K562 (cell line): ENCODE results near the gene TXK. TPM values are rescaled to one million over a fixed set of nuclear protein-coding genes. Genes with fewer than 3 reads are reported as not detected.

Experiments used
- CBFA2T3 ChIP-seq: fragments of 450-650 bp; IDR thresholded peaks from 2 replicates; pipeline ENCODE4 v1.6.1; 2017
- CTBP1 ChIP-seq: fragments of 450-650 bp; IDR thresholded peaks from 2 replicates; pipeline ENCODE4 v1.6.1; 2016; ENCODE audit warnings: borderline replicate concordance
- L3MBTL2 ChIP-seq: fragments of 450-650 bp; IDR thresholded peaks from 2 replicates; pipeline ENCODE4 v1.6.1; 2016; ENCODE audit warnings: mild to moderate bottlenecking, moderate library complexity
- MAFG ChIP-seq: fragments of 450-650 bp; conservative IDR thresholded peaks from 2 replicates; pipeline ENCODE4 v1.6.1; 2016; ENCODE audit warnings: missing genetic modification characterization, missing compliant biosample characterization
- MTA2 ChIP-seq: fragments of 450-650 bp; IDR thresholded peaks from 2 replicates; pipeline ENCODE4 v1.6.1; 2016; ENCODE audit warnings: low read depth
- SMARCA4 ChIP-seq: fragments of 450-650 bp; IDR thresholded peaks from 2 replicates; pipeline ENCODE4 v1.6.1; 2016
- XRCC5 ChIP-seq: fragments of 200-400 bp; formaldehyde crosslinking; IDR thresholded peaks from 2 replicates; pipeline ENCODE4 v1.6.1; 2017; ENCODE audit warnings: low read depth, mild to moderate bottlenecking, low read length
- YY1 ChIP-seq, 3 experiments: IDR thresholded peaks; 2 replicates each; pipeline ENCODE4 v1.6.1; 2011; ENCODE audit warnings: low read length in 2 of 3, mild to moderate bottlenecking in 2 of 3, moderate library complexity in 2 of 3, borderline replicate concordance in 1 of 3, control low read depth in 1 of 3, low read depth in 1 of 3; ENCODE audit not compliant: insufficient read depth in 3 of 3, insufficient replicate concordance in 2 of 3, control insufficient read depth in 1 of 3, insufficient read length in 1 of 3; ENCODE audit errors: extremely low read depth in 1 of 3
- ZFP36 ChIP-seq: fragments of 150-350 bp; IDR thresholded peaks from 2 replicates; pipeline ENCODE4 v1.6.1; 2018; ENCODE audit warnings: low read length, low read depth; ENCODE audit not compliant: partially characterized antibody
- ZNF436 ChIP-seq: fragments of 250-450, 450-650 bp; sonication (Bioruptor Pico); formaldehyde crosslinking; IDR thresholded peaks from 2 replicates; pipeline ENCODE4 v1.7.0; 2020; ENCODE audit warnings: mild to moderate bottlenecking
- ZNF830 ChIP-seq: fragments of 250-450 bp; sonication (Bioruptor Pico); IDR thresholded peaks from 2 replicates; pipeline ENCODE4 v1.5.0; 2021; ENCODE audit warnings: mild to moderate bottlenecking
- polyA plus RNA-seq, 8 experiments: library from polyadenylated mRNA; depleted of rRNA in 4 of 8; stranded (reverse) in 5 of 8; unstranded in 3 of 8; fragments of >200 nt; fragmentation: Nextera tagmentation in 2 of 8; fragmentation: Illumina TruSeq in 1 of 8; extraction: Ambion mirVana in 2 of 8; extraction: Trizol in 1 of 8; gene quantifications; 2 replicates each; pipeline versions ENCODE4 v1.2.1 to v1.2.3, GENCODE V29; 2011 to 2014; ENCODE audit warnings: inconsistent platforms in 1 of 8, missing spikeins in 1 of 8
- total RNA-seq, 7 experiments: library from RNA; depleted of rRNA in 6 of 7; stranded (reverse); fragments of >200 nt in 6 of 7; fragmentation: Illumina TruSeq in 2 of 7; extraction: Trizol in 2 of 7; gene quantifications; 2 replicates each; pipeline versions ENCODE4 v1.2.1 to v1.2.3, GENCODE V29; 2011 to 2021; ENCODE audit warnings: low replicate concordance in 1 of 7
- TF ChIP-seq, protein P1 (sequence below), 3 experiments: fragments of 200-800 bp in 1 of 3; sonication (Bioruptor generic) in 1 of 3; sonication (generic) in 1 of 3; formaldehyde crosslinking in 1 of 3; IDR thresholded peaks; 2 replicates each; pipeline versions ENCODE4 v1.6.1 to v1.8.0; 2016 to 2022; ENCODE audit warnings: mild to moderate bottlenecking in 2 of 3, missing compliant biosample characterization in 2 of 3, missing genetic modification characterization in 2 of 3, missing genetic modification reagents in 1 of 3
- TF ChIP-seq, protein P2 (sequence below): fragments of 200-800 bp; sonication (Bioruptor generic); IDR thresholded peaks from 2 replicates; pipeline ENCODE4 v1.6.1; 2017; ENCODE audit warnings: missing genetic modification characterization, missing compliant biosample characterization
- TF ChIP-seq, protein P3 (sequence below), 2 experiments: fragments of 450-650 bp in 1 of 2; sonication (generic) in 1 of 2; formaldehyde crosslinking in 1 of 2; IDR thresholded peaks in 1 of 2; conservative IDR thresholded peaks in 1 of 2; 2 replicates each; pipeline versions ENCODE4 v1.6.1 to v1.8.1; 2016 to 2023; ENCODE audit warnings: mild to moderate bottlenecking in 2 of 2, moderate library complexity in 2 of 2, inconsistent platforms in 1 of 2, missing genetic modification reagents in 1 of 2
- TF ChIP-seq, protein P4 (sequence below): fragments of 450-650 bp; formaldehyde crosslinking; IDR thresholded peaks from 2 replicates; pipeline ENCODE4 v1.4.0; 2022; ENCODE audit warnings: mild to moderate bottlenecking, moderate library complexity
- TF ChIP-seq, protein P5 (sequence below), 3 experiments: IDR thresholded peaks in 2 of 3; conservative IDR thresholded peaks in 1 of 3; 2 replicates each; pipeline ENCODE4 v1.5.1; 2011 to 2012; ENCODE audit warnings: low read length in 3 of 3, mild to moderate bottlenecking in 3 of 3, control low read depth in 2 of 3, improper control_type of control experiment in 1 of 3, inconsistent platforms in 1 of 3, low read depth in 1 of 3, mixed read lengths in 1 of 3, moderate library complexity in 1 of 3; ENCODE audit not compliant: insufficient read depth in 2 of 3

TXK gene
- total and polyA plus RNA-seq, 9 of the 15 experiments (the other 6 are each of a cell fraction or from before 2014, with no cell fraction given): 0.24 to 1.1 (median 0.45) TPM; not detected in 1

DNA sequence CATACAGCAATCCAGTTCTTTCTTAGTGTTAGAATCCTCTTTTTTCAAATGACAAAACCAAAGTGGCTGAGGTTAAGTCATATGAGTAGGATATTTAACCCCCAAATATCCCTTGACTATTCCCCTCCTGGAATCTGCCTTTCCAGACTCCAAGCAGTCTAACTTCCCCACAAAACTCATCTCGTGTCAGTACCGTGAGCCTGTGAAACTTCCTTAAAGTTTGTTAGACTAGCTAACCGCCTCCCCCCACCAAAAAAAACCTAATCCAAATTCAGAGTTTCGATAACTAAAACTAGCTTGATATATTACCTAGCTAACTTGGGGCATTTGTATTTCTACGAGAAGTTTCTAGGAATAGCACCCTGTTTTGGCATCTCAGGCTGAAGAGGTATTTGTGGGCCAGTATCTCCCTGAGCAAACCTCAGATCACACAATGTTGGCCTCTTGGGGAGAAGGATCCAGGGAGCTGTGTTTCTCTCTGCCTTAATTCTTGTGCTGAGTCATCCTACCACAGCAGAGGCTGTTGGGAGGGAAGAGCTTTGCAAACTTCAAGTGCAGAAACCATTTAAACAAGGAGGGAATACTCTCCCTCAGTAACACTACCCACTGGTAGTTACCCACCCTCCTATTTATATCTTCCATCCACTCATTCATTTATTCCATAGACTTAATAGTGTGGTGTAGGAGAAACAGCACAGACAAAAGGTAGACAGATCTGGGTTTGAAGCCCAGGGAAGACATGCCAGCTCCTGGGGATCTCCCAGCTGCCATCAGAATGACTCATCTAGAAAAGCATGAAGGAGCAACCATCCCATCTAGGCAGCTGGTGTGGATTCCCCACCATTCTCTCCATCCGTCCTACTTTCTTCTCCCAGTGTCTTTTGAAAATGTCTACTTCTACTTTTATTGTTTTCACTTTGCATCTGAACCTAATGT, 39.3 kb upstream of the TXK start (continued):
- TF ChIP-seq MAFG (peak; percentile 97), XRCC5 (no peak), YY1 (IDR thresholded peaks at IDR 0.05; ENCODE audit: borderline replicate concordance in 1 of 3, control insufficient read depth in 1 of 3, extremely low read depth in 1 of 3, insufficient read depth in 3 of 3, insufficient read length in 1 of 3, insufficient replicate concordance in 2 of 3, low read depth in 1 of 3, low read length in 2 of 3) (peak in 1 of 3 experiments; percentile 18), CTBP1 (0 out of 2 replicates have a peak, but pooled peaks have one; percentile 38), ZFP36 (no peak), SMARCA4 (peak; percentile 66), ZNF436 (CRISPR knock-in tag) (no peak), CBFA2T3 (peak; percentile 9; the same call in 1 of the 2 replicates), ZNF830 (CRISPR knock-in tag) (0 out of 2 replicates have a peak, but pooled peaks have one; percentile 56), MTA2 (no peak), L3MBTL2 (0 out of 2 replicates have a peak, but pooled peaks have one; percentile 36)
- TF ChIP-seq, protein P1, sequence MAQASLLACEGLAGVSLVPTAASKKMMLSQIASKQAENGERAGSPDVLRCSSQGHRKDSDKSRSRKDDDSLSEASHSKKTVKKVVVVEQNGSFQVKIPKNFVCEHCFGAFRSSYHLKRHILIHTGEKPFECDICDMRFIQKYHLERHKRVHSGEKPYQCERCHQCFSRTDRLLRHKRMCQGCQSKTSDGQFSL (CRISPR knock-in tag; IDR thresholded peaks at IDR 0.05): peak; percentile 34; the same call in 1 of the 2 replicates
- TF ChIP-seq, protein P1 (tag; IDR thresholded peaks at IDR 0.05): peak in 1 of 2 experiments; percentile 58; a peak in 1 of 4 replicates
- TF ChIP-seq, protein P2, sequence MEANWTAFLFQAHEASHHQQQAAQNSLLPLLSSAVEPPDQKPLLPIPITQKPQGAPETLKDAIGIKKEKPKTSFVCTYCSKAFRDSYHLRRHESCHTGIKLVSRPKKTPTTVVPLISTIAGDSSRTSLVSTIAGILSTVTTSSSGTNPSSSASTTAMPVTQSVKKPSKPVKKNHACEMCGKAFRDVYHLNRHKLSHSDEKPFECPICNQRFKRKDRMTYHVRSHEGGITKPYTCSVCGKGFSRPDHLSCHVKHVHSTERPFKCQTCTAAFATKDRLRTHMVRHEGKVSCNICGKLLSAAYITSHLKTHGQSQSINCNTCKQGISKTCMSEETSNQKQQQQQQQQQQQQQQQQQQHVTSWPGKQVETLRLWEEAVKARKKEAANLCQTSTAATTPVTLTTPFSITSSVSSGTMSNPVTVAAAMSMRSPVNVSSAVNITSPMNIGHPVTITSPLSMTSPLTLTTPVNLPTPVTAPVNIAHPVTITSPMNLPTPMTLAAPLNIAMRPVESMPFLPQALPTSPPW (CRISPR knock-in tag): 0 out of 2 replicates have a peak, but pooled peaks have one; percentile 23
- TF ChIP-seq, protein P3, sequence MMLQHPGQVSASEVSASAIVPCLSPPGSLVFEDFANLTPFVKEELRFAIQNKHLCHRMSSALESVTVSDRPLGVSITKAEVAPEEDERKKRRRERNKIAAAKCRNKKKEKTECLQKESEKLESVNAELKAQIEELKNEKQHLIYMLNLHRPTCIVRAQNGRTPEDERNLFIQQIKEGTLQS (IDR thresholded peaks at IDR 0.05): peak; percentile 84
- TF ChIP-seq, protein P3 (CRISPR knock-in tag; conservative IDR thresholded peaks at IDR 0.05): 0 out of 2 replicates have a peak, but pooled peaks have one; percentile 31
- TF ChIP-seq, protein P4, sequence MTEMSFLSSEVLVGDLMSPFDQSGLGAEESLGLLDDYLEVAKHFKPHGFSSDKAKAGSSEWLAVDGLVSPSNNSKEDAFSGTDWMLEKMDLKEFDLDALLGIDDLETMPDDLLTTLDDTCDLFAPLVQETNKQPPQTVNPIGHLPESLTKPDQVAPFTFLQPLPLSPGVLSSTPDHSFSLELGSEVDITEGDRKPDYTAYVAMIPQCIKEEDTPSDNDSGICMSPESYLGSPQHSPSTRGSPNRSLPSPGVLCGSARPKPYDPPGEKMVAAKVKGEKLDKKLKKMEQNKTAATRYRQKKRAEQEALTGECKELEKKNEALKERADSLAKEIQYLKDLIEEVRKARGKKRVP (CRISPR knock-in tag): no peak
- TF ChIP-seq, protein P5, sequence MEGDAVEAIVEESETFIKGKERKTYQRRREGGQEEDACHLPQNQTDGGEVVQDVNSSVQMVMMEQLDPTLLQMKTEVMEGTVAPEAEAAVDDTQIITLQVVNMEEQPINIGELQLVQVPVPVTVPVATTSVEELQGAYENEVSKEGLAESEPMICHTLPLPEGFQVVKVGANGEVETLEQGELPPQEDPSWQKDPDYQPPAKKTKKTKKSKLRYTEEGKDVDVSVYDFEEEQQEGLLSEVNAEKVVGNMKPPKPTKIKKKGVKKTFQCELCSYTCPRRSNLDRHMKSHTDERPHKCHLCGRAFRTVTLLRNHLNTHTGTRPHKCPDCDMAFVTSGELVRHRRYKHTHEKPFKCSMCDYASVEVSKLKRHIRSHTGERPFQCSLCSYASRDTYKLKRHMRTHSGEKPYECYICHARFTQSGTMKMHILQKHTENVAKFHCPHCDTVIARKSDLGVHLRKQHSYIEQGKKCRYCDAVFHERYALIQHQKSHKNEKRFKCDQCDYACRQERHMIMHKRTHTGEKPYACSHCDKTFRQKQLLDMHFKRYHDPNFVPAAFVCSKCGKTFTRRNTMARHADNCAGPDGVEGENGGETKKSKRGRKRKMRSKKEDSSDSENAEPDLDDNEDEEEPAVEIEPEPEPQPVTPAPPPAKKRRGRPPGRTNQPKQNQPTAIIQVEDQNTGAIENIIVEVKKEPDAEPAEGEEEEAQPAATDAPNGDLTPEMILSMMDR (IDR thresholded peaks at IDR 0.05 in 2 of 3, conservative IDR thresholded peaks at IDR 0.05 in 1 of 3; ENCODE audit: insufficient read depth in 2 of 3, low read depth in 1 of 3, low read length in 3 of 3): 0 out of 6 replicates have a peak, but pooled peaks of 1 of the 3 experiments have one; percentile 1
